ENCODE results near the gene MAPK7. TPM values are rescaled to one million over a fixed set of nuclear protein-coding genes. Genes with fewer than 3 reads are reported as not detected.

MAPK7 gene
- total and polyA plus RNA-seq, 2 of the 8 experiments (the other 6 are each of a cell fraction or from before 2014, with no cell fraction given) = 15.2 to 28.1 TPM

GRCh38 chr17:19333736-19334290 is 44.5 kb upstream of the MAPK7 start:
- peaks cover 4 to 14% (median 8%) of the 10 kb centered on the region in 4 experiments for H3K4me1 ChIP-seq (replicated peaks in 1 of 4; ENCODE audit: control insufficient read depth in 3 of 4, insufficient read depth in 4 of 4, low read length in 3 of 4)
- WGBS, 2 experiments (ENCODE audit: extremely low coverage in 1 of 2, insufficient coverage in 1 of 2, insufficient read length in 1 of 2, insufficient replicate concordance in 2 of 2, low coverage in 1 of 2, low lambda C conversion rate in 2 of 2, missing lambda C conversion rate in 1 of 2) = 78% methylated on average over 12 of the region's 12 CpGs; no CpG with 5 or more reads in 1 of the 2 experiments
- no peaks in the 10 kb centered on the region for H3K23me2 ChIP-seq (ENCODE audit: low read depth, low read length)
- FAIRE-seq (no peak), DNase-seq (ENCODE audit: low read depth in 1 of 2, low spot score in 2 of 2) (no peak)
- H3K27ac ChIP-seq (ENCODE audit: low read depth, low read length) = no peak overlapping the region
- no peak overlapping the region for H2AK5ac ChIP-seq (ENCODE audit: low read depth, low read length)
- H3K9me3 ChIP-seq (ENCODE audit: insufficient read depth in 2 of 2, low read depth in 1 of 2, low read length in 1 of 2) = no peaks in the 10 kb centered on the region
- ChIA-PET POLR2A (ENCODE audit: partially characterized antibody) (interaction anchor here (1.3 kb wide), 1 partner anchor 10 kb away, joined by 4 read pairs; no protein-coding TSS in a partner anchor), CTCF (ENCODE audit: partially characterized antibody) (interaction anchor here (0.6 to 4.3 kb wide), 6 partner anchors 10 to 62 kb away, joined by 3 to 40 read pairs (median 3); partner anchors contain the start of gene B9D1)
- no peak overlapping the region for H2BK5ac ChIP-seq (ENCODE audit: low read depth, low read length)
- no peaks in the 10 kb centered on the region for H3K27me3 ChIP-seq (replicated peaks in 1 of 4; ENCODE audit: control insufficient read depth in 3 of 4, extremely low read depth in 1 of 4, insufficient read depth in 3 of 4, low read length in 3 of 4)
- H3K79me1 ChIP-seq (ENCODE audit: low read depth, low read length) = no peaks in the 10 kb centered on the region
- no peak overlapping the region for H3K9ac ChIP-seq (replicated peaks in 1 of 4; ENCODE audit: extremely low read depth in 1 of 4, low read depth in 3 of 4, low read length in 3 of 4)
- no peak overlapping the region for H2BK20ac ChIP-seq (ENCODE audit: low read length)
- no peak overlapping the region for H3K4me3 ChIP-seq (ENCODE audit: extremely low read depth in 1 of 4, insufficient read depth in 2 of 4, low read depth in 3 of 4, low read length in 4 of 4)
- no peaks in the 10 kb centered on the region for H3K79me2 ChIP-seq (ENCODE audit: control insufficient read depth in 1 of 2, insufficient read depth in 2 of 2, low read length in 2 of 2)
- H2BK15ac ChIP-seq (ENCODE audit: low read length) = no peak overlapping the region
- no peak overlapping the region for H2AFZ ChIP-seq (ENCODE audit: low read length)
- no peak overlapping the region for H4K5ac ChIP-seq (ENCODE audit: insufficient read length, low read depth, low read length)
- peak overlapping the region; percentile 63; the same call in 1 of the 2 replicates for H4K8ac ChIP-seq (ENCODE audit: extremely low read depth, insufficient read depth, low read length)
- H3K23ac ChIP-seq (ENCODE audit: insufficient read length) = no peak overlapping the region
- no peak overlapping the region for H3K4ac ChIP-seq (replicated peaks; ENCODE audit: insufficient read length, low read depth, low read length)
- H2BK12ac ChIP-seq (ENCODE audit: low read depth, low read length) = no peak overlapping the region
- H4K91ac ChIP-seq (replicated peaks; ENCODE audit: insufficient read length, low read length) = no peak overlapping the region
- peaks cover 0 to 4% (median 0%) of the 10 kb centered on the region in 4 experiments; a peak in 2 of 8 replicates for H3K36me3 ChIP-seq (ENCODE audit: control insufficient read depth in 2 of 4, insufficient read depth in 4 of 4, low read length in 3 of 4)
- no peak overlapping the region for H3K18ac ChIP-seq (ENCODE audit: extremely low read depth, low read length)
- no peak overlapping the region for H2BK120ac ChIP-seq (replicated peaks; ENCODE audit: low read depth, low read length)
- no peak overlapping the region for H3K4me2 ChIP-seq (ENCODE audit: insufficient read depth in 1 of 2, low read depth in 2 of 2, low read length in 2 of 2)
- H3K14ac ChIP-seq (ENCODE audit: insufficient read length) = no peak overlapping the region
- peaks cover 0 to 6% of the 10 kb centered on the region in 2 experiments for H4K20me1 ChIP-seq (replicated peaks in 1 of 2; ENCODE audit: control insufficient read depth in 1 of 2, insufficient read depth in 2 of 2, low read length in 2 of 2)
- H3K56ac ChIP-seq (replicated peaks; ENCODE audit: insufficient read length, low read depth, low read length) = no peak overlapping the region
- TF ChIP-seq GTF2F1 (IDR thresholded peaks at IDR 0.05; ENCODE audit: borderline replicate concordance, low read depth, low read length) (no peak), NANOG (IDR thresholded peaks at IDR 0.05; ENCODE audit: insufficient read depth, low read depth, low read length, poor library complexity, severe bottlenecking) (no peak), SIN3A (conservative IDR thresholded peaks at IDR 0.05 in 1 of 2, IDR thresholded peaks at IDR 0.05 in 1 of 2; ENCODE audit: low read depth in 1 of 2, low read length in 2 of 2) (no peak), ZNF274 (IDR thresholded peaks at IDR 0.05; ENCODE audit: borderline replicate concordance, extremely low read depth, low read length) (no peak), HDAC2 (IDR thresholded peaks at IDR 0.05; ENCODE audit: borderline replicate concordance in 1 of 2, low read depth in 2 of 2, low read length in 2 of 2) (no peak), SAP30 (IDR thresholded peaks at IDR 0.05; ENCODE audit: insufficient read depth, insufficient replicate concordance, low read length) (no peak), JUN (IDR thresholded peaks at IDR 0.05; ENCODE audit: low read depth, low read length) (no peak), CBX8 (IDR thresholded peaks at IDR 0.05; ENCODE audit: borderline replicate concordance, low read depth, low read length) (no peak), SIX5 (IDR thresholded peaks at IDR 0.05; ENCODE audit: low read depth, low read length) (no peak), RBBP5 (IDR thresholded peaks at IDR 0.05; ENCODE audit: borderline replicate concordance, low read depth, low read length) (no peak), JUND (IDR thresholded peaks at IDR 0.05; ENCODE audit: low read length) (no peak), SP2 (IDR thresholded peaks at IDR 0.05; ENCODE audit: low read length) (no peak), CEBPB (IDR thresholded peaks at IDR 0.05; ENCODE audit: low read depth, low read length) (no peak)

Measured in H1 (cell line).